Liver (tissue), 10 donors: Measurements from ENCODE around the gene TTC39C. TPM values are rescaled to one million over a fixed set of nuclear protein-coding genes. Genes with fewer than 3 reads are reported as not detected.

Experiments used
- DNase-seq: peaks from one replicate; pipeline ENCODE4 v3.0.0-alpha.2; 2017; ENCODE audit warnings: low spot score
- H3K27ac ChIP-seq, 2 donors: one replicate each; pipeline ENCODE4 v1.7.0; 2013; ENCODE audit warnings: inconsistent platforms in 2 of 2, low read length in 2 of 2, control low read depth in 1 of 2, low read depth in 1 of 2, mild to moderate bottlenecking in 1 of 2
- H3K27me3 ChIP-seq, 4 donors: one replicate each; pipeline versions ENCODE4 v1.6.1 to v1.7.0; 2013; ENCODE audit warnings: low read length in 3 of 4, inconsistent platforms in 1 of 4, mild to moderate bottlenecking in 1 of 4, moderate library complexity in 1 of 4; ENCODE audit not compliant: control insufficient read depth in 4 of 4, insufficient read depth in 4 of 4
- H3K36me3 ChIP-seq, 4 donors: one replicate each; pipeline versions ENCODE4 v1.6.1 to v1.7.0; 2013; ENCODE audit warnings: low read length in 3 of 4, mild to moderate bottlenecking in 3 of 4, low read depth in 1 of 4, moderate library complexity in 1 of 4; ENCODE audit not compliant: control insufficient read depth in 4 of 4, insufficient read depth in 3 of 4
- H3K4me1 ChIP-seq, 4 donors: one replicate each; pipeline versions ENCODE4 v1.6.1 to v1.7.0; 2013; ENCODE audit warnings: low read length in 3 of 4, mild to moderate bottlenecking in 3 of 4, moderate library complexity in 1 of 4; ENCODE audit not compliant: control insufficient read depth in 4 of 4, insufficient read depth in 4 of 4
- H3K4me3 ChIP-seq, 3 donors: one replicate each; pipeline versions ENCODE4 v1.6.1 to v1.7.0; 2013; ENCODE audit warnings: low read length in 3 of 3, control low read depth in 1 of 3, low read depth in 1 of 3, mild to moderate bottlenecking in 1 of 3
- H3K9ac ChIP-seq, 2 donors: one replicate each; pipeline ENCODE4 v1.7.0; 2013; ENCODE audit warnings: low read length in 2 of 2, mild to moderate bottlenecking in 2 of 2, moderate library complexity in 2 of 2, control low read depth in 1 of 2, low read depth in 1 of 2
- H3K9me3 ChIP-seq, 4 donors: one replicate each; pipeline versions ENCODE4 v1.6.1 to v1.7.0; 2013; ENCODE audit warnings: low read length in 3 of 4; ENCODE audit not compliant: control insufficient read depth in 4 of 4
- ATF3 ChIP-seq: IDR thresholded peaks from 2 replicates; pipeline ENCODE4 v1.6.1; 2016; ENCODE audit warnings: antibody characterized with exemption
- CTCF ChIP-seq: fragments of 150-350 bp; IDR thresholded peaks from 2 replicates; pipeline ENCODE4 v1.5.1; 2017; ENCODE audit warnings: improper control_type of control experiment, low read depth, low read length; ENCODE audit not compliant: missing input control
- EGR1 ChIP-seq, 2 donors: IDR thresholded peaks; 2 replicates each; pipeline ENCODE4 v1.6.1; 2016 to 2018; ENCODE audit warnings: antibody characterized with exemption in 2 of 2, low read depth in 2 of 2
- FOXA1 ChIP-seq: IDR thresholded peaks from 2 replicates; pipeline ENCODE4 v1.6.1; 2016; ENCODE audit warnings: antibody characterized with exemption
- FOXA2 ChIP-seq: IDR thresholded peaks from 2 replicates; pipeline ENCODE4 v1.6.1; 2016; ENCODE audit warnings: antibody characterized with exemption
- GABPA ChIP-seq, 2 donors: IDR thresholded peaks in 1 of 2; conservative IDR thresholded peaks in 1 of 2; 2 replicates each; pipeline ENCODE4 v1.6.1; 2016; ENCODE audit warnings: antibody characterized with exemption in 2 of 2, mild to moderate bottlenecking in 1 of 2, moderate library complexity in 1 of 2
- HNF4A ChIP-seq, 2 donors: conservative IDR thresholded peaks; 2 replicates each; pipeline ENCODE4 v1.6.1; 2016; ENCODE audit warnings: antibody characterized with exemption in 2 of 2, mild to moderate bottlenecking in 2 of 2
- HNF4G ChIP-seq: IDR thresholded peaks from 2 replicates; pipeline ENCODE4 v1.6.1; 2016; ENCODE audit warnings: antibody characterized with exemption
- JUND ChIP-seq, 2 donors: IDR thresholded peaks; 2 replicates each; pipeline ENCODE4 v1.6.1; 2016; ENCODE audit warnings: antibody characterized with exemption in 2 of 2
- NR2F2 ChIP-seq: IDR thresholded peaks from 2 replicates; pipeline ENCODE4 v1.6.1; 2016; ENCODE audit warnings: antibody characterized with exemption
- RAD21 ChIP-seq, 2 donors: IDR thresholded peaks; 2 replicates each; pipeline ENCODE4 v1.6.1; 2016; ENCODE audit warnings: antibody characterized with exemption in 2 of 2, mild to moderate bottlenecking in 2 of 2
- REST ChIP-seq: IDR thresholded peaks from 2 replicates; pipeline ENCODE4 v1.6.1; 2016; ENCODE audit warnings: antibody characterized with exemption, mild to moderate bottlenecking
- RXRA ChIP-seq, 2 donors: IDR thresholded peaks; 2 replicates each; pipeline ENCODE4 v1.6.1; 2017 to 2018; ENCODE audit warnings: antibody characterized with exemption in 2 of 2, mild to moderate bottlenecking in 1 of 2
- SP1 ChIP-seq: IDR thresholded peaks from 2 replicates; pipeline ENCODE4 v1.6.1; 2018; ENCODE audit warnings: antibody characterized with exemption, mild to moderate bottlenecking
- TAF1 ChIP-seq: conservative IDR thresholded peaks from 2 replicates; pipeline ENCODE4 v1.6.1; 2016; ENCODE audit warnings: antibody characterized with exemption, mild to moderate bottlenecking
- YY1 ChIP-seq: IDR thresholded peaks from 2 replicates; pipeline ENCODE4 v1.6.1; 2016; ENCODE audit warnings: antibody characterized with exemption, mild to moderate bottlenecking
- ZBTB33 ChIP-seq: IDR thresholded peaks from 2 replicates; pipeline ENCODE4 v1.6.1; 2016; ENCODE audit warnings: antibody characterized with exemption
- WGBS: extraction: QIAGEN DNeasy Blood & Tissue Kit; methylation state at CpG from one replicate; pipeline ENCODE4 v1.1.7; 2013; 5-methylcytosine and 5-hydroxymethylcytosine counted together
- polyA plus RNA-seq, 2 donors: library from polyadenylated mRNA; stranded (reverse) in 1 of 2; unstranded in 1 of 2; fragments of 200-250 nt in 1 of 2; fragments of >200 nt in 1 of 2; fragmentation: Nextera tagmentation in 1 of 2; extraction: Ambion mirVana in 1 of 2; gene quantifications; one replicate each; pipeline versions ENCODE4 v1.2.1 to v1.2.3, GENCODE V29; 2013 to 2015
- small RNA-seq: library from RNA; depleted of rRNA; stranded (forward); fragments of <200 nt; gene quantifications from one replicate; pipeline ENCODE3, GENCODE V24; 2014
- total RNA-seq, 2 donors: library from RNA; depleted of rRNA; stranded (reverse); fragments of >200 nt; gene quantifications; one replicate each; pipeline ENCODE4 v1.2.3, GENCODE V29; 2014
- TF ChIP-seq, protein P1 (sequence below): IDR thresholded peaks from 2 replicates; pipeline ENCODE4 v1.6.1; 2016; ENCODE audit warnings: antibody characterized with exemption
- donor health status: healthy.
- donor health status: healthy.
- donor health status: healthy.
- donor health status: healthy.
- donor health status: healthy.

TTC39C gene
- total and polyA plus RNA-seq, 4 donors, result 22.8 to 55.1 (median 38.6) TPM

GRCh38 chr18:24181806-24182205, 167.3 kb downstream of the TTC39C start:
- TF ChIP-seq JUND (IDR thresholded peaks at IDR 0.05) (no peak), FOXA2 (no peak), SP1 (no peak), CTCF (no peak), HNF4A (conservative IDR thresholded peaks at IDR 0.05) (no peak), ATF3 (no peak), YY1 (no peak), NR2F2 (no peak), ZBTB33 (no peak), REST (no peak), HNF4G (no peak), TAF1 (no peak), RAD21 (IDR thresholded peaks at IDR 0.05) (no peak), EGR1 (IDR thresholded peaks at IDR 0.05; ENCODE audit: low read depth in 2 of 2) (no peak), GABPA (IDR thresholded peaks at IDR 0.05 in 1 of 2, conservative IDR thresholded peaks at IDR 0.05 in 1 of 2) (no peak), FOXA1 (no peak), RXRA (IDR thresholded peaks at IDR 0.05) (no peak)
- TF ChIP-seq, protein P1, sequence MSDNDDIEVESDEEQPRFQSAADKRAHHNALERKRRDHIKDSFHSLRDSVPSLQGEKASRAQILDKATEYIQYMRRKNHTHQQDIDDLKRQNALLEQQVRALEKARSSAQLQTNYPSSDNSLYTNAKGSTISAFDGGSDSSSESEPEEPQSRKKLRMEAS, result no peak
- Histone ChIP-seq H3K9ac (no peak overlapping the region), H3K27ac (no peak overlapping the region), H3K9me3 (no peaks in the 10 kb centered on the region), H3K4me3 (no peak overlapping the region), H3K36me3 (no peaks in the 10 kb centered on the region), H3K27me3 (no peaks in the 10 kb centered on the region), H3K4me1 (peaks cover under 1 to 11% (median 8%) of the 10 kb centered on the region in 4 donors)
- WGBS, result 89% methylated on average over 2 of the region's 2 CpGs
- DNase-seq, result no peak

Small RNA genes lying within 50 kb of the gene (small RNA-seq; reads per million reads assigned to genes)
- not detected for gene RF00017
- 0.09 reads per million for gene RNA5SP452
- gene RNU5A-6P, result 2.4 reads per million, percentile 89 among the genes with 10 or more reads in this experiment

Other genes with a start within 250 kb of the TTC39C start
- gene CABYR, start 124.3 kb downstream of the TTC39C start, total RNA-seq, result under 1 TPM; 0.19 to 0.67 TPM
- gene CABYR, start 124.3 kb downstream of the TTC39C start, polyA plus RNA-seq, result under 1 TPM; 0.28 to 0.36 TPM